Measurements from ENCODE around the gene PTBP2. TPM values are rescaled to one million over a fixed set of nuclear protein-coding genes. Genes with fewer than 3 reads are reported as not detected.

PTBP2 gene
- total RNA-seq, 1 donor from 2014 or later = 112 TPM

DNA sequence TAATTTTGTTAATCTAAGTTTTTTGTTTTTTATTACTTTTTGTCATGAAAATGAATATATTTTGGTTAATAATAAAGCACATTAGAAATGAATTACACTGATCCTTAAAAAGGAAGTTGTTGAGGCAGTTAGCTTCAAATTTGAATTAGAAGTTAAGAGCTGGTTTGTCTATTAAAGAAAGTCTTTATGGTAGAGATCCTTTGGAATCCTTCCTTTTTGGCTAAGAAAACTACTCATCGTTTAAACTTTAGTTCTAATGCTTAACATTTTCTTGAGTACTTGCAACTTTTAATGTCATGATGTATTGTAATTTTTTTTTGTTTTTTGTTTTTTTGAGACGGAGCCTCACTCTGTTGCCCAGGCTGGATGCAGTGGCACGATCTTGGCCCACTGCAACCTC is 2.4 kb downstream of the PTBP2 start:
- no peak overlapping the region for H3K27ac Mint-ChIP-seq (ENCODE audit: unreplicated experiment)
- peaks cover 8% of the 10 kb centered on the region for H3K4me1 Mint-ChIP-seq (ENCODE audit: low read depth, unreplicated experiment)
- H3K4me3 Mint-ChIP-seq (ENCODE audit: unreplicated experiment) = no peak overlapping the region
- peaks cover 16% of the 10 kb centered on the region for H3K9me3 Mint-ChIP-seq (ENCODE audit: unreplicated experiment)
- DNase-seq = no peak
- peaks cover 5% of the 10 kb centered on the region for H3K27me3 Mint-ChIP-seq (ENCODE audit: unreplicated experiment)
- TF ChIP-seq, protein P1, sequence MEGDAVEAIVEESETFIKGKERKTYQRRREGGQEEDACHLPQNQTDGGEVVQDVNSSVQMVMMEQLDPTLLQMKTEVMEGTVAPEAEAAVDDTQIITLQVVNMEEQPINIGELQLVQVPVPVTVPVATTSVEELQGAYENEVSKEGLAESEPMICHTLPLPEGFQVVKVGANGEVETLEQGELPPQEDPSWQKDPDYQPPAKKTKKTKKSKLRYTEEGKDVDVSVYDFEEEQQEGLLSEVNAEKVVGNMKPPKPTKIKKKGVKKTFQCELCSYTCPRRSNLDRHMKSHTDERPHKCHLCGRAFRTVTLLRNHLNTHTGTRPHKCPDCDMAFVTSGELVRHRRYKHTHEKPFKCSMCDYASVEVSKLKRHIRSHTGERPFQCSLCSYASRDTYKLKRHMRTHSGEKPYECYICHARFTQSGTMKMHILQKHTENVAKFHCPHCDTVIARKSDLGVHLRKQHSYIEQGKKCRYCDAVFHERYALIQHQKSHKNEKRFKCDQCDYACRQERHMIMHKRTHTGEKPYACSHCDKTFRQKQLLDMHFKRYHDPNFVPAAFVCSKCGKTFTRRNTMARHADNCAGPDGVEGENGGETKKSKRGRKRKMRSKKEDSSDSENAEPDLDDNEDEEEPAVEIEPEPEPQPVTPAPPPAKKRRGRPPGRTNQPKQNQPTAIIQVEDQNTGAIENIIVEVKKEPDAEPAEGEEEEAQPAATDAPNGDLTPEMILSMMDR (IDR thresholded peaks at IDR 0.05; ENCODE audit: partially characterized antibody, unreplicated experiment) = no peak
- H3K36me3 Mint-ChIP-seq (ENCODE audit: unreplicated experiment) = peaks cover 5% of the 10 kb centered on the region

DNA sequence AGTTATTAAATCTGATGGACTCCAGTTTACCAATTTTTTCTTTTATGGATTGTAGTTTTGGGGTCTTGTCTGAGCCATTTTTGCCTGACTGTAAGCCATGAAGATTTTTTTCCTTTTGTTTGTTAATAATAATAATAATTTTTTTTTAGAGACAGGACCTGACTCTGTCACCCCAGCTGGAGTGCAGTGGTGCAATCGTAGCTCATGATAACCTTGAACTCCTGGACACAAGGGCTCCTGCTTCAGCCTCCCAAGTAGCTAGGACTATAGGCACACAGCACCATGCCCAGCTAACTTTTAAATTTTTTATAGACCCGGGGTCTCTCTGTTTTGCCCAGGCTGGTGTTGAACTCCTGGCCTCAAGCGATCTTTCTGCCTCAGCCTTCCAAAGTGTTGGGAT is 6.3 kb downstream of the PTBP2 start:
- no peaks in the 10 kb centered on the region for H3K27me3 Mint-ChIP-seq (ENCODE audit: unreplicated experiment)
- no peak overlapping the region for H3K4me3 Mint-ChIP-seq (ENCODE audit: unreplicated experiment)
- H3K27ac Mint-ChIP-seq (ENCODE audit: unreplicated experiment) = no peak overlapping the region
- TF ChIP-seq, protein P1 (IDR thresholded peaks at IDR 0.05; ENCODE audit: partially characterized antibody, unreplicated experiment) = no peak
- H3K36me3 Mint-ChIP-seq (ENCODE audit: unreplicated experiment) = peaks cover 9% of the 10 kb centered on the region
- peaks cover 12% of the 10 kb centered on the region for H3K4me1 Mint-ChIP-seq (ENCODE audit: low read depth, unreplicated experiment)
- no peak for DNase-seq
- peaks cover 3% of the 10 kb centered on the region for H3K9me3 Mint-ChIP-seq (ENCODE audit: unreplicated experiment)

DNA sequence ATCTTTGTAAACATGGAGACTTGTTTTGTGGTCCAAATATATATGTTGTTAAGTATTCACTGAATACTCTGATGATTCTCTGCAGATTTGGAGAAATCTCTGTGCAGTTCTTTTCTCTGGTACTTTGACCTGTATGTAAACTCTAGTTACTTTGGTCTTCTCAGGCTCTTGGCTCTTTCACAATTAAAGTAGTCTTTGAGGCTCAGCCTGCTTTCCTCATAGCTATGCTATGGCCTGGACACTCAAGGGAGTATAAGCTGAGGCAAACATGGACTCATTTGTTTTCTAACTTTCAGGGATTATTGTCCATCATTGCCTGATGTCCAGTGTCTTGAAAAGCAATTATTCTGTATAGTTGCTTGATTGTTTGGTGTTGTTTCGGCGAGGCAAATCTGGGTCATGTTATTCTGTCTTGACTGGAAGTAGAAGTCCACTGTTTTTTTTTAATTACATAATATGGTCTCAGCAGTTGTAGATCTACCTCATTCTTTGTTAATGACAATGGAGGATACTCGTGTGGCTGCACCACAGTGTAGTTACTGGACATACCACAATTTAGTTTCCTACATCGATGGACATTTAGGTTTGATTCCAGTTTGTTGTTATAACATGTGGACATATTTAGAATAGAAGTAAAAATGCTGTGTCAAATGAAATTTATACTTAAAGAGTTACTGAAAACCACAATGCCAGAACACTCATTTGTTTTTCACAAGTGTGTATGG is 9.2 kb downstream of the PTBP2 start:
- no peaks in the 10 kb centered on the region for H3K27me3 Mint-ChIP-seq (ENCODE audit: unreplicated experiment)
- TF ChIP-seq, protein P1 (IDR thresholded peaks at IDR 0.05; ENCODE audit: partially characterized antibody, unreplicated experiment) = no peak
- H3K36me3 Mint-ChIP-seq (ENCODE audit: unreplicated experiment) = peaks cover 4% of the 10 kb centered on the region
- DNase-seq = no peak
- H3K4me1 Mint-ChIP-seq (ENCODE audit: low read depth, unreplicated experiment) = peaks cover 9% of the 10 kb centered on the region
- H3K9me3 Mint-ChIP-seq (ENCODE audit: unreplicated experiment) = no peaks in the 10 kb centered on the region
- H3K27ac Mint-ChIP-seq (ENCODE audit: unreplicated experiment) = no peak overlapping the region
- peak overlapping the region; percentile 15 for H3K4me3 Mint-ChIP-seq (ENCODE audit: unreplicated experiment)

DNA sequence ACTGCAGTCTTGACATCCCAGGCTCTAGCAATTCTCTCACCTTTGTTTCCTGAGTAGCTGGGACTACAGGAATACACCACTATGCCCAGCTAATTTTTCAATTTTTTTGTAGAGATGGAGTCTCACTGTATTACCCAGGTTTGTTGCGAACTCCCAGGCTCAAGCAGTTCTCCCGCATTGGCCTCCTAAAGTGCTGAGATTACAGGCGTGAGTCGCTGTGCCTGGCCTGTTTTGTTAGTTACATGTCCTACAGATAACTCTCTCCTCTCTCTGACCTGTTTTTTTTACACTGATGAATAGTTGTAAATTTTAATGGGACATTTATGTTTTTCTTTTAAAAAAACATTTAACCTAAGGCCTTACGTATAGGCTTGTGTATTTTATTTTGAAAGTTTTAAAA is 19.8 kb downstream of the PTBP2 start:
- H3K9me3 Mint-ChIP-seq (ENCODE audit: unreplicated experiment) = peaks cover 4% of the 10 kb centered on the region
- no peak overlapping the region for H3K27ac Mint-ChIP-seq (ENCODE audit: unreplicated experiment)
- H3K4me1 Mint-ChIP-seq (ENCODE audit: low read depth, unreplicated experiment) = peaks cover 5% of the 10 kb centered on the region
- no peak for DNase-seq
- peaks cover 4% of the 10 kb centered on the region for H3K36me3 Mint-ChIP-seq (ENCODE audit: unreplicated experiment)
- no peaks in the 10 kb centered on the region for H3K27me3 Mint-ChIP-seq (ENCODE audit: unreplicated experiment)
- H3K4me3 Mint-ChIP-seq (ENCODE audit: unreplicated experiment) = no peak overlapping the region
- TF ChIP-seq, protein P1 (IDR thresholded peaks at IDR 0.05; ENCODE audit: partially characterized antibody, unreplicated experiment) = no peak

All from glutamatergic neuron (in vitro differentiated cells).